HG02885 (cell line): ENCODE data around the gene MPHOSPH9.

Experiments used
- ATAC-seq: cut with Tn5 transposase; IDR thresholded peaks from one replicate; pipeline ENCODE4 v1.9.1; 2021; ENCODE audit warnings: mild to moderate bottlenecking; ENCODE audit not compliant: unreplicated experiment, poor library complexity

MPHOSPH9 gene, protein sequence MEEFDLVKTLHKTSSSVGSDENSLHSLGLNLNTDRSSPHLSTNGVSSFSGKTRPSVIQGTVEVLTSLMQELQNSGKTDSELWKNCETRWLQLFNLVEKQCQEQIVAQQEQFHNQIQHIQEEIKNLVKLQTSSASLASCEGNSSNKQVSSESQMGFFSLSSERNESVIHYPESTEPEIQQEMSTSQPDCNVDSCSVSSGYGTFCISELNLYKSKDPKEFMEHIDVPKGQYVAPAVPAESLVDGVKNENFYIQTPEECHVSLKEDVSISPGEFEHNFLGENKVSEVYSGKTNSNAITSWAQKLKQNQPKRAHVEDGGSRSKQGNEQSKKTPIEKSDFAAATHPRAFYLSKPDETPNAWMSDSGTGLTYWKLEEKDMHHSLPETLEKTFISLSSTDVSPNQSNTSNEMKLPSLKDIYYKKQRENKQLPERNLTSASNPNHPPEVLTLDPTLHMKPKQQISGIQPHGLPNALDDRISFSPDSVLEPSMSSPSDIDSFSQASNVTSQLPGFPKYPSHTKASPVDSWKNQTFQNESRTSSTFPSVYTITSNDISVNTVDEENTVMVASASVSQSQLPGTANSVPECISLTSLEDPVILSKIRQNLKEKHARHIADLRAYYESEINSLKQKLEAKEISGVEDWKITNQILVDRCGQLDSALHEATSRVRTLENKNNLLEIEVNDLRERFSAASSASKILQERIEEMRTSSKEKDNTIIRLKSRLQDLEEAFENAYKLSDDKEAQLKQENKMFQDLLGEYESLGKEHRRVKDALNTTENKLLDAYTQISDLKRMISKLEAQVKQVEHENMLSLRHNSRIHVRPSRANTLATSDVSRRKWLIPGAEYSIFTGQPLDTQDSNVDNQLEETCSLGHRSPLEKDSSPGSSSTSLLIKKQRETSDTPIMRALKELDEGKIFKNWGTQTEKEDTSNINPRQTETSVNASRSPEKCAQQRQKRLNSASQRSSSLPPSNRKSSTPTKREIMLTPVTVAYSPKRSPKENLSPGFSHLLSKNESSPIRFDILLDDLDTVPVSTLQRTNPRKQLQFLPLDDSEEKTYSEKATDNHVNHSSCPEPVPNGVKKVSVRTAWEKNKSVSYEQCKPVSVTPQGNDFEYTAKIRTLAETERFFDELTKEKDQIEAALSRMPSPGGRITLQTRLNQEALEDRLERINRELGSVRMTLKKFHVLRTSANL

DNA sequence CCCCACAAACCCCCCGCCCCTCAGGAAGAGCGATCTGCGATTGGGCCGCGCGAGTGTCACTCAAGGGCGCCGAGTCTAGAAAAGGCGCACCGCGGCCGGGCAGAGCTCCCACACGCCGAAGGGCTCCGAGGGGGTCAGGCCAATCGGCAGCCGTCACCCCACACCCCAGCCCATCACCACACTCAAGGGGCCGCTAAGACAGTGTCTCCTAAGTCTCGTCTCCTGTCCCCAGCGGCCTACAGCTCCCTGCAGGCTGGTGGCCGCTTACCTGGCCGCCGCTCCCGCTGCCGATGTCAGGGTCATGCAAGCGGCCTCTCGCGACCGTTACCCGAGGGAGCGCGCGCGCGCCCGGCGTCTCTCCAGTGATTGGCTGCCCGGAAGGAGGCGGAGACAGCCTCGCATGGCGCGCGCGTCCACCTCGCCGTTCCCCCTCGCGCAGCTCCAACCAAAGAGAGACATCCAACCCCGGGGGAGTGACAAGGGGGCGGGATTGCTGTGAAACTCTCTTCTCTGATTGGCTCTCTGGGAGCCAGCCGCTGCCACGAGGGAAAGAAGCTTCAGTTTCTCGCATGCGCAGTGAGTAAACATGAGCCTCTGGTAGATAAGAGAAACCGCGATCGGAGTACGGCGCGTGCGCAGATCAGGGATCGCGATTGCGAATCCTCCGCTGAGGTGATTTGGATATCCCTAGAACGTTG lies at the start of gene MPHOSPH9, which contains the start of gene MTRFR:
TSS of gene MPHOSPH9 (minus strand) at position 335 of the 698 bp plus-strand sequence. CDS start 2,777 bp downstream, outside the sequence.
TSS of gene MTRFR (plus strand) at position 630 of the 698 bp plus-strand sequence. CDS start 20,239 bp downstream, outside the sequence.
- peak; percentile 86 for ATAC-seq

DNA sequence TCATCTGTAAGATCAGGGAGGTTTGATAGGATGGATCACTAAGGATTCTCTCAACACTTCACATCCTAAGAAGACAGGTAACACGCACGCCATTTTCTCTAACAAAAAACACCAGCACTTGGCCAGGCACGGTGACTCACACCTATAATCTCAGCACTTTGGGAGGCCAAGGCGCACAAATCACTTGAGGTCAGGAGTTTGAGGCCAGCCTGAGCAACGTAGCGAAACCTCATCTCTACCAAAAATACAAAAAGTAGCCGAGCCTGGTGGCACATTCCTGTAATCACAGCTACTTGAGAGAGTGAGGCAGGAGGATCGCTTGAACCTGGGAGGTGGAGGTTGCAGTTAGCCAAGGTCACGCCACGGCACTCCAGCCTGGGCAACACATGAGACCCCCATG lies 49.2 kb upstream of the MPHOSPH9 start:
- no peak for ATAC-seq

DNA sequence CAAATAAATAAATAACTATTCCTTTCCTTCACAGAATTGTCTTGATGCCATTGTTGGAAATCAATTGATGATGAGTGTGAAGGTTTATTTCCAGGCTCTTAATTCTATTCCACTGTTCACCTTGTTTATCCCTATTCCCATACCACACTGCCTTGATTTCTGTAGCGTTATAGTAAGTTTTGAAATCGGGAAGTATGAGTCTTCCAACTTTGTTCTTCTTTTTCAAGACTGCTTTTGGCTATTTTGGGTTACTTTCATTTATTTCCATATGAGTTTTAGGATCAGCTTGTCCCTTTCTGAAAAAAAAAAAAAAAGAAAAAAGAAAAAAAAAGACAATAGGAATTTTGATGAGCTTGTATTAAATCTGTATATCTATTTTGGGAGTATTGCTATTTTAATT lies 48.0 kb upstream of the MPHOSPH9 start:
- ATAC-seq: no peak

DNA sequence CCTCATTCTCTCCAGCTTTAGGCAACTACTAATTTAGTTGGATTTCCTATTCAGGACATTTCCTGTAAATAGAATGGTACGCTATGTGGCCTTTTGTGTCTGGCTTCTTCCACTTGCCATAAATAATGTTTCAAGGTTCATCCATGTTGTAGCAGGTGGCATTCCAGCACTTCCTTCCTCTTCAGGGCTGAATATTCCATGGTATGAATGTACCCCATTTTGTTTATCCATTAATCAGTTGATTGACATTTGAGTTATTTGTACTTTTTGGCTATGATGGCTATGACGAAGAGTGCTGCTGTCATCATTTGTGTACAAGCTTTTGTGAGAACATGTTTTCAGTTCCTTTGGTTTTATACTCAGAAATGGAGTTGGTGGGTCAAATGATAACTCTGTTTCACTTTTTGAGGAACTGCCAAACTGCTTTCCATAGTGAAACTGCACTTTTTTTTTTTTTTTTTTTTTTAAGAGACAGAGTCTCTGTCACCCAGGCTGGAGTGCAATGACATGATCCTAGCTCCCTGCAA lies 45.2 kb upstream of the MPHOSPH9 start:
- peak; percentile 52 for ATAC-seq

- no peak for ATAC-seq
These were observed 40.2 kb upstream of the MPHOSPH9 start for GRCh38 chr12:123273166-123273565.

- peak; percentile 63 for ATAC-seq
These were observed 38.2 kb upstream of the MPHOSPH9 start for GRCh38 chr12:123271001-123271668.

DNA sequence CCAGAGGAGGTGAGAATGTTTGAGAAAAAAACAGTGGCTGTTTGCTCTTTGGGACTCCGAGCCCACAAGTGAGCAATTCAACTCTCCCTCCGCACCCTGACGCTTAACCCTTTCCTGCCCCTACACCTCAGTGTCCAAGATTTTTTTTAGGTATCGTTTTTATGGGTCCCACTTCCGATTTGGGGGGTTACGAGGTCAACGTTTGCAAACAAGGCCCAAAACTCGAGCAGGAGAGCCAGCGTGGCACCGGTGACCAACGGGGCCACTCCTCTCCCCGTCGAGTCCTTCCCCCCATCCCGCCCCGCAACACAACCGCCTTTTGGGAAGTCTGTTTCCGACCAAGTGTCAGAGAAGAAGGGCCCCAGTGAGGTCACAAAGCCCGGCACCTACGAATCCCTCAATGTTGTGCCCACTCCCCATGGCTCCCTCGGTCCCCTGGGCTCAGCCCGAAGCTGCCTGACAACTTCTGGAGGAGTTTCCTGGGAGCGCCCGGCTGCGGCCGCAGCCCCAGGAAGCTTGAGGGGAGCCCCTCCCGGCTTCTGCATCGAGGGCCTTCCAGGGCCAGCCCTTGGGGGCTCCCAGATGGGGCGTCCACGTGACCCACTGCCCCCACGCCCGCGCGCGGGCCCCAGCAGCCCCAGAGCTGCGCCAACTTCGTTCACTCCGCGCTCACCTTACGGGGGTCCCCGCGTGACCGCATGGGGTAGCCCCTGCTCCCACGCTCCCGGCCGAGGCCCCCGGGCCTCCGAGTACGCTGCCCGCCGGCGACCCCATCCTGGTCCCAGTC lies 37.5 kb upstream of the MPHOSPH9 start:
- ATAC-seq: no peak

GRCh38 chr12:123269896-123270213 lies 36.9 kb upstream of the MPHOSPH9 start:
- no peak for ATAC-seq

DNA sequence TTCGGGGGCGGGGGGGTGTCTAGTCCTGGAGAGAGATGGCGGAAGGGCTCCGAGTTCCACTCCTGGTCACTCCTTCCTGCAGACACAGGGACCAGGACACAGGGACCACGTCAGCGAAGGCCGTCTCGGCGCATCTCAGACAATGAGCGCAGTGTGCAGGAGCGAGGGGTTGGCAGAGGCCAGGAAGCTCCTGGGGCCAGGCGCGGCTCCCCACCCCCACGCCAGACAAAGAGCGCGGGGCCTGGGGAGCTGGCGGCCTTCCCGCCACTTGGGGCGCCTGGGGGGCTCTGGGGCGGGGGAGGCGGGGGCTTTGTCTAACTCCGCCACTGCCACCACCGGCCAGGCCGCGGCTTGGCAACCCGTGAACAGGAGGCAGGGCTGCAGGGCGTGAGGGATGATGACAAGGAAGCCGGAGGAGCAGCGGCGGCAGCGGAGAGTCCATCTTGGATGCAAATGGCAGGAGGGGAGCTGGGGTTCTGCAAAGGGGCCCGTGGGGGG lies 36.5 kb upstream of the MPHOSPH9 start:
- ATAC-seq: no peak

- no peak for ATAC-seq
These were observed 35.9 kb upstream of the MPHOSPH9 start for GRCh38 chr12:123268850-123269249.

- ATAC-seq: no peak
These were observed 35.3 kb upstream of the MPHOSPH9 start for GRCh38 chr12:123267991-123268843.

DNA sequence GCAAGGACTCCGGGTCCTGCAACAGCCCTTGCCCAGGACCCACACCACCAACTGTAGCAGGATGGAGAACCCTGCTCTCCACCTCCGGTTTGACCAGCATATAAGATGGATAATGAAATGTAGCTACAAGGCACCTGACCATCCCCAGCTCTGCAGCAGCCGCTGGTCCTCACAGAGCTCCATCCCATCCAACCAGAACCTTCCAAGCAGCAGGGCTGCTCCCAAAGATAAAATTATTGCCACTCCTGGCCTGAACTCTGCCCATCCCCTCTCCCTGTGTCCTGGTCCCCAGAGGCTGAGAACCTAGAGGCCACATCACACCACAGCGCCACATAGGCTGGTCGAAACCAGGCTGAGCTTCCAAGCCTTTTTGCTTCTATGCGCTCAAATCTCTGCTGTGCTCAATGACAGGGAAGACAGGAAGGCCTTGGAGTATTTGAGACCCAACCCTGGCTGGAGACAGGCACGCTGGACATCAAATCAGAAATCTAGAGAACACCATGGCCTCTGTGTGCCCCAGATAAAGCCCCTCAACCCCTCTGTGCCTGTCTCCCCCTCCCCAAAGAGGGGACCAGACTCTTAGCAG lies 34.5 kb upstream of the MPHOSPH9 start:
- no peak for ATAC-seq

DNA sequence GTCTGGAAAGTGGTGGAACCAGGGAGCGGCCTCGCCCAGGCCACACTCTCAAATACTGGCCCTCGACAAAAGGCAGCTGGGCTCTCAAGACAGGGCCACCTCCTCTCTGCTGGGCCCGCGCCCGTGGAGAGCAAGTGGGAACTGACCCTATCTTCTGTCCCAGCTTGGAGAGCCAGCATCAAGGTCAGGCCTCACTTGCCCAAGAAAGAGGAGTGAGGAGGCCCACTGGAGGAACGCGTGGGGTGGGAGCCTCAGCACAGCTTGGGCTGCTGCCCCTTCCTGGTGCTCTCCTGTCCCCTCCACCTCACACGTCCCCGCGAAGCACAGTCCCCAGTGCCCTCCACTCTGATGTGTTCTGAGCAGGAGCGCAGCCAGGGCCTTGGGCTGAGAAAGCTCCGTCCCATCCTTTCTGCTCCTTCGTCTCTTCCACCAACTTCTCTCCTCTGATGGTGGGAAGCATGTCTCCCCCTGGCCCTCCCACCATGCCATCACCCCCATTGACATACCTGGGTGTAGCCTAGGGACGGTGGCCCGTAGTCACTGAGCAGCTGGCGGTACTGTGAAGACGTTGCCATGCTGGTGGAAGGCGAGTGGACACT lies 33.8 kb upstream of the MPHOSPH9 start:
- ATAC-seq: no peak

DNA sequence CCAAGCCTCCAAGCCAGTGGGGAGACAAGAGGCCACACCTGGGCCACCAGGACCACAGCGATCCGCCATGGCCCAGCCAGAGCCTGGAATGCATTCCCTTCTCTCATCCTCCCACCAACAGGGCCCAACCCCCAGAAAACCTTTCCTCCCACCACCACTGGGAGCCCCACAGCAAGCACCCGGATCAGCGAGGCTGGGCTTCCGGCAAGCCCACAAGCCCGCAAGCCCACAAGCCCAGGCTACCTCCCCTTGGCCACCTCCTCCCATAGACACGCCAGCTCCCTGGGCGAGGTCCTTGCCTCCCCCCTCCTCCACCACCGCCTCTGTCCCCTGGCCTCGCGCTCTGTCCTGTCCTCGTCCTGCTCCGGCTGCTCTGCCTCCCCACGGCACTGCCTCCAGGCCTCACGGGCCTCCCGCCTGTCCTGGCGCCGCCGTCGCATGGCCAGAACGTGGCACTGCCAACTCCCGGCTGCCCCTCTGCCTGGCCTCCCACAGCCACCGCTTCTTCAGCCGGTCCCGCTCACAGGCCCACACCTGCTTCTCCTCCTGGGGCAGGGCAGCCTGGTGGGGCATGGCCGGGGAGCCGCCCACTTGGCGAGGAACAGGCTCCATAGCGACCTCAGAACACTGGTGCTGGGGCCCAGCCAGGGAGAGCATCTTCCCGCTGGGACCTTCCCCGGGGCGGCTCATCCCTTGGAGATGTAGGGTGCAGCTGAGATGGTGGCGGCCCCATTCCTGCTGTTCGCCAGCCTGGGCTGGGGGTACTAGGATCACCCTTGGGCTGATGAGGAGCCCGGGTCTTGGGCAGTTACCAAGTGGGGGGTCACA lies 33.1 kb upstream of the MPHOSPH9 start:
- no peak for ATAC-seq

GRCh38 chr12:123264642-123265041 lies 31.7 kb upstream of the MPHOSPH9 start:
- no peak for ATAC-seq
